Natural killer cell (primary cell): ENCODE data around the gene CEP131. TPM values are rescaled to one million over a fixed set of nuclear protein-coding genes. Genes with fewer than 3 reads are reported as not detected.

Source experiments
- ATAC-seq, 3 donors: fragments of 150-1000 bp in 2 of 3; fragments of 200-7000 bp in 1 of 3; cut with Tn5 transposase; 1 replicate in 1 of 3; 2 replicates in 2 of 3; pipeline ENCODE4 v1.10.0; 2021; ENCODE audit warnings: mild to moderate bottlenecking in 2 of 3, moderate library complexity in 2 of 3
- DNase-seq, 2 donors: peaks; one replicate each; pipeline versions ENCODE4 v3.0.0 to v3.0.0-alpha.2; 2013 to 2021; ENCODE audit warnings: mixed read lengths in 1 of 2
- H3K27ac ChIP-seq: one replicate; pipeline ENCODE4 v1.5.1; 2013; ENCODE audit warnings: mild to moderate bottlenecking, low read length
- H3K27me3 ChIP-seq: one replicate; pipeline ENCODE4 v1.6.1; 2013; ENCODE audit warnings: low read length; ENCODE audit not compliant: control insufficient read depth, insufficient read depth
- H3K36me3 ChIP-seq: one replicate; pipeline ENCODE4 v1.6.1; 2013; ENCODE audit warnings: low read length; ENCODE audit not compliant: control insufficient read depth, insufficient read depth
- H3K4me1 ChIP-seq: one replicate; pipeline ENCODE4 v1.6.1; 2013; ENCODE audit warnings: low read length; ENCODE audit not compliant: control insufficient read depth, insufficient read depth
- H3K4me3 ChIP-seq: one replicate; pipeline ENCODE4 v1.5.1; 2013; ENCODE audit warnings: low read length
- H3K9me3 ChIP-seq: one replicate; pipeline ENCODE4 v1.6.1; 2013; ENCODE audit warnings: low read length; ENCODE audit not compliant: control insufficient read depth, insufficient read depth
- H3K27ac Mint-ChIP-seq, 2 donors: one replicate each; pipeline ENCODE4 v1.8.0; 2022; ENCODE audit warnings: mild to moderate bottlenecking in 2 of 2, mixed read lengths in 2 of 2, moderate library complexity in 1 of 2
- H3K27me3 Mint-ChIP-seq, 2 donors: one replicate each; pipeline ENCODE4 v1.8.0; 2022; ENCODE audit warnings: low read depth in 2 of 2, mixed read lengths in 2 of 2
- H3K36me3 Mint-ChIP-seq: one replicate; pipeline ENCODE4 v1.8.0; 2022; ENCODE audit warnings: mixed read lengths
- H3K4me1 Mint-ChIP-seq, 2 donors: one replicate each; pipeline ENCODE4 v1.8.0; 2022; ENCODE audit warnings: mixed read lengths in 2 of 2
- H3K4me3 Mint-ChIP-seq: one replicate; pipeline ENCODE4 v1.8.0; 2022; ENCODE audit warnings: mild to moderate bottlenecking, moderate library complexity, mixed read lengths
- H3K9me3 Mint-ChIP-seq, 2 donors: one replicate each; pipeline ENCODE4 v1.8.0; 2022; ENCODE audit warnings: mixed read lengths in 2 of 2
- WGBS: methylation state at CpG from one replicate; pipeline ENCODE4 v1.1.7; 2013; ENCODE audit warnings: missing lambda C conversion rate; ENCODE audit not compliant: insufficient coverage; 5-methylcytosine and 5-hydroxymethylcytosine counted together
- intact Hi-C: fragments of 100-400 bp; cut with micrococcal nuclease; formaldehyde crosslinking; loops from one replicate; pipeline ENCODE4 v1.14.2; 2022
- total RNA-seq, 4 donors: library from RNA; stranded (reverse); fragments of 120-200 nt in 1 of 4; gene quantifications; one replicate each; pipeline versions ENCODE4 v1.2.3 to v1.2.4, GENCODE V29; 2013 to 2022
- TF ChIP-seq, protein P1 (sequence below): fragments of 200-600 bp; IDR thresholded peaks from one replicate; pipeline ENCODE4 v1.8.0; 2022; ENCODE audit warnings: antibody characterized with exemption

Gene CEP131
- total RNA-seq, 3 donors from 2014 or later (not counting 1 experiment from before 2014, with no cell fraction given): 9.9 to 11.4 (median 10.0) TPM

DNA sequence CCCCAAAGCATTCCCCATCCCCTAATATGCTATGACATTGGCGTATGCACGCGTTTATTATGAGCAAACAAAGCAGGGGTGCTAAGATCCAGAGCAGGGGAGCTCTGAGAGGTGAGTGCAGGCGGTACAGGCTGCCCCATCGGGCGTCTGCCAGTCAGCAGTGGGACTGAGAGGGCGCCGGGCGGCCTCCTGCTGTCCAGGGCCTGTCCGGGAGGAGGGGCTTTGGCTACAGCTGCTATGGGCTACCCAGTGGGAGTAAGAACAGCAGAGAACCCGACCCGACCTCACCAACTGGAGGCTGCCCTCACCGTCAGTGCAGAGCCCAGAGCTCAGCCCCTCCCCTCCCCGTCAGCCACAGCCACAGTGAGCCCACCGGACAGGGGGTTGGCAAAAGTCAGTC lies 38.2 kb downstream of the CEP131 start:
- peaks cover 0 to 2% of the 10 kb centered on the region in 2 donors for H3K27me3 Mint-ChIP-seq
- no peaks in the 10 kb centered on the region for H3K9me3 Mint-ChIP-seq
- Histone ChIP-seq H3K36me3 (no peaks in the 10 kb centered on the region), H3K27ac (no peak overlapping the region), H3K9me3 (no peaks in the 10 kb centered on the region), H3K4me3 (no peak overlapping the region), H3K4me1 (no peaks in the 10 kb centered on the region), H3K27me3 (no peaks in the 10 kb centered on the region)
- no peak for ATAC-seq
- TF ChIP-seq, protein P1, sequence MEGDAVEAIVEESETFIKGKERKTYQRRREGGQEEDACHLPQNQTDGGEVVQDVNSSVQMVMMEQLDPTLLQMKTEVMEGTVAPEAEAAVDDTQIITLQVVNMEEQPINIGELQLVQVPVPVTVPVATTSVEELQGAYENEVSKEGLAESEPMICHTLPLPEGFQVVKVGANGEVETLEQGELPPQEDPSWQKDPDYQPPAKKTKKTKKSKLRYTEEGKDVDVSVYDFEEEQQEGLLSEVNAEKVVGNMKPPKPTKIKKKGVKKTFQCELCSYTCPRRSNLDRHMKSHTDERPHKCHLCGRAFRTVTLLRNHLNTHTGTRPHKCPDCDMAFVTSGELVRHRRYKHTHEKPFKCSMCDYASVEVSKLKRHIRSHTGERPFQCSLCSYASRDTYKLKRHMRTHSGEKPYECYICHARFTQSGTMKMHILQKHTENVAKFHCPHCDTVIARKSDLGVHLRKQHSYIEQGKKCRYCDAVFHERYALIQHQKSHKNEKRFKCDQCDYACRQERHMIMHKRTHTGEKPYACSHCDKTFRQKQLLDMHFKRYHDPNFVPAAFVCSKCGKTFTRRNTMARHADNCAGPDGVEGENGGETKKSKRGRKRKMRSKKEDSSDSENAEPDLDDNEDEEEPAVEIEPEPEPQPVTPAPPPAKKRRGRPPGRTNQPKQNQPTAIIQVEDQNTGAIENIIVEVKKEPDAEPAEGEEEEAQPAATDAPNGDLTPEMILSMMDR: no peak
- H3K36me3 Mint-ChIP-seq: no peaks in the 10 kb centered on the region
- H3K4me3 Mint-ChIP-seq: no peak overlapping the region
- WGBS: 55% methylated on average over 15 of the region's 15 CpGs
- H3K27ac Mint-ChIP-seq: no peak overlapping the region
- H3K4me1 Mint-ChIP-seq: no peaks in the 10 kb centered on the region
- intact Hi-C loops: no loop called here
- no peak for DNase-seq

GRCh38 chr17:81183807-81184206 lies 39.0 kb downstream of the CEP131 start:
- TF ChIP-seq, protein P1: no peak
- no peaks in the 10 kb centered on the region for H3K9me3 Mint-ChIP-seq
- intact Hi-C loops: no loop called here
- no peak overlapping the region for H3K27ac ChIP-seq
- H3K4me1 ChIP-seq: no peaks in the 10 kb centered on the region
- no peaks in the 10 kb centered on the region for H3K36me3 ChIP-seq
- ATAC-seq (no peak), DNase-seq (no peak)
- H3K27me3 ChIP-seq: no peaks in the 10 kb centered on the region
- no peak overlapping the region for H3K4me3 Mint-ChIP-seq
- H3K9me3 ChIP-seq: no peaks in the 10 kb centered on the region
- no peaks in the 10 kb centered on the region for H3K36me3 Mint-ChIP-seq
- H3K27me3 Mint-ChIP-seq: peaks cover 0 to 2% of the 10 kb centered on the region in 2 donors
- no peaks in the 10 kb centered on the region for H3K4me1 Mint-ChIP-seq
- H3K4me3 ChIP-seq: no peak overlapping the region
- WGBS: 93% methylated on average over 11 of the region's 11 CpGs
- H3K27ac Mint-ChIP-seq: no peak overlapping the region

GRCh38 chr17:81183316-81183715 lies 39.4 kb downstream of the CEP131 start:
- Histone ChIP-seq H3K27ac (no peak overlapping the region), H3K4me3 (no peak overlapping the region), H3K36me3 (no peaks in the 10 kb centered on the region), H3K27me3 (no peaks in the 10 kb centered on the region), H3K4me1 (no peaks in the 10 kb centered on the region), H3K9me3 (no peaks in the 10 kb centered on the region)
- Mint-ChIP-seq H3K36me3 (no peaks in the 10 kb centered on the region), H3K4me1 (no peaks in the 10 kb centered on the region), H3K4me3 (no peak overlapping the region), H3K9me3 (no peaks in the 10 kb centered on the region), H3K27ac (no peak overlapping the region), H3K27me3 (peaks cover 0 to 2% of the 10 kb centered on the region in 2 donors)
- intact Hi-C loops: no loop called here
- TF ChIP-seq, protein P1: no peak
- WGBS: 92% methylated on average over 10 of the region's 10 CpGs
- DNase-seq (no peak), ATAC-seq (no peak)

DNA sequence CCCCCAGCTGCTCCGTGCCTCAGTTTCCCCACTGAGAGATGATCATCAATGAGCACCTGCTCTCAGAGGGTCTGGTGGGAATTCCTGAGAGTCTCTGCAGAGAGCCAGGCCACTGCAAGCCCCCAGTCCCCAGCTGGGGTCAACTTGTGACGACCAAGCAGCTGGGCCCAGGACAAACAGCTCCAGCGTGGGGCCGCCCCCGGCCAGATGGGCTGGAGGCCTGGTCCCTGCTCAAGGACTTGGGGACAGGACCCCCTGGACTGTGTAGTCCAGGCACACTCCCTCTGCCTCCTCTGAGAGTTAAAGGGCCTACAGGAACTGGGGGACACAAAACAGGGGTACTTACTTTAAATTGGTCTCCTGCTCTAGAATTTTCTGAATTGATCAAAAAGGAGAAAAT lies 40.2 kb downstream of the CEP131 start:
- H3K36me3 Mint-ChIP-seq: no peaks in the 10 kb centered on the region
- H3K9me3 Mint-ChIP-seq: no peaks in the 10 kb centered on the region
- no peaks in the 10 kb centered on the region for H3K4me1 Mint-ChIP-seq
- Histone ChIP-seq H3K36me3 (no peaks in the 10 kb centered on the region), H3K27ac (no peak overlapping the region), H3K4me1 (no peaks in the 10 kb centered on the region), H3K9me3 (no peaks in the 10 kb centered on the region), H3K4me3 (no peak overlapping the region), H3K27me3 (no peaks in the 10 kb centered on the region)
- H3K4me3 Mint-ChIP-seq: no peak overlapping the region
- intact Hi-C loops: no loop called here
- no peak overlapping the region for H3K27ac Mint-ChIP-seq
- TF ChIP-seq, protein P1: no peak
- no peak for ATAC-seq
- 95% methylated on average over 5 of the region's 5 CpGs for WGBS
- peaks cover 0 to 2% of the 10 kb centered on the region in 2 donors for H3K27me3 Mint-ChIP-seq
- no peak for DNase-seq
